HepG2 (cell line): ENCODE results near the gene MED13.

Source experiments
- EZH2 ChIP-seq: conservative IDR thresholded peaks from 2 replicates; pipeline ENCODE4 v1.6.1; 2012; ENCODE audit warnings: mild to moderate bottlenecking, low read depth, low read length, moderate library complexity
- HOXA7 ChIP-seq: sonication (generic); formaldehyde crosslinking; IDR thresholded peaks from 2 replicates; pipeline ENCODE4 v1.8.1; 2022; ENCODE audit warnings: mild to moderate bottlenecking, missing genetic modification reagents, moderate library complexity
- TCF7 ChIP-seq: sonication (generic); IDR thresholded peaks from 2 replicates; pipeline ENCODE4 v1.6.1; 2016; ENCODE audit warnings: antibody characterized with exemption, low read depth
- TEAD2 ChIP-seq: sonication (generic); formaldehyde crosslinking; IDR thresholded peaks from 2 replicates; pipeline ENCODE4 v1.9.0; 2021; ENCODE audit warnings: missing genetic modification reagents
- THRA ChIP-seq: sonication (generic); formaldehyde crosslinking; IDR thresholded peaks from 2 replicates; pipeline ENCODE4 v1.4.0; 2020; ENCODE audit warnings: missing genetic modification reagents, borderline replicate concordance
- ZNF24 ChIP-seq: fragments of 450-650 bp; IDR thresholded peaks from 2 replicates; pipeline ENCODE4 v1.6.1; 2017; ENCODE audit warnings: antibody characterized with exemption, mild to moderate bottlenecking
- ZNF678 ChIP-seq: sonication (generic); formaldehyde crosslinking; IDR thresholded peaks from 2 replicates; pipeline ENCODE4 v1.4.0; 2020; ENCODE audit warnings: mild to moderate bottlenecking, missing genetic modification reagents
- ZNF781 ChIP-seq: sonication (generic); formaldehyde crosslinking; IDR thresholded peaks from 2 replicates; pipeline ENCODE4 v1.5.1; 2020; ENCODE audit warnings: borderline replicate concordance, mild to moderate bottlenecking, missing genetic modification reagents; ENCODE audit errors: not compliant biosample characterization
- ZSCAN12 ChIP-seq: sonication (generic); formaldehyde crosslinking; IDR thresholded peaks from 2 replicates; pipeline ENCODE4 v1.9.0; 2021; ENCODE audit warnings: mild to moderate bottlenecking, missing genetic modification reagents

- no peak for TF ChIP-seq THRA
- TF ChIP-seq EZH2: no peak
- TF ChIP-seq ZNF24: no peak
- TF ChIP-seq TEAD2 (CRISPR knock-in tag): no peak
- no peak for TF ChIP-seq ZSCAN12 (CRISPR knock-in tag)
- no peak for TF ChIP-seq TCF7
- TF ChIP-seq ZNF678 (CRISPR knock-in tag): no peak
- TF ChIP-seq HOXA7 (CRISPR knock-in tag): no peak
- no peak for TF ChIP-seq ZNF781 (CRISPR knock-in tag)
Observed at GRCh38 chr17:62105357-62105756, 40.3 kb upstream of the MED13 start.
